ENCODE data around the gene B3GLCT.

B3GLCT gene

DNA sequence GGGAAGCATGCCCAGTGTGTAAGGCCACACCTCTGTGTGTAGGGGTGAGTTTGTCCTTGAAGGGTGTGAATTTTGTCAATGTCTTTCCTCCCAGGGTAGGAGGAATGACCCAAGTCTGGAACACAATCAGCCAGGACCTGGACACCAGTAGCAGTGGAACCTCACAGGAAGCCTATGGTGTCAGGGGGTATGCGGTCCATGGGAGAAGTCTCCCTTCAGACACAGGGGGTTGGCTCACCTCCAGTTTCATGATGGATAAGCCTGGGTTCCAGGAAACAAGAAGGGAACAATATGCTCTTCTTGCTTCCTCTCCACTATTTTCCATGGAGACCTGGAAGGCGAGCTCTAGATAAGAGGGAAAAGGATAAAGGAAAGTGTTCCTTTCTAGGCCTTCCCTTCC, 23.9 kb downstream of the B3GLCT start:
- no peak for DNase-seq (ENCODE audit: low spot score)

DNA sequence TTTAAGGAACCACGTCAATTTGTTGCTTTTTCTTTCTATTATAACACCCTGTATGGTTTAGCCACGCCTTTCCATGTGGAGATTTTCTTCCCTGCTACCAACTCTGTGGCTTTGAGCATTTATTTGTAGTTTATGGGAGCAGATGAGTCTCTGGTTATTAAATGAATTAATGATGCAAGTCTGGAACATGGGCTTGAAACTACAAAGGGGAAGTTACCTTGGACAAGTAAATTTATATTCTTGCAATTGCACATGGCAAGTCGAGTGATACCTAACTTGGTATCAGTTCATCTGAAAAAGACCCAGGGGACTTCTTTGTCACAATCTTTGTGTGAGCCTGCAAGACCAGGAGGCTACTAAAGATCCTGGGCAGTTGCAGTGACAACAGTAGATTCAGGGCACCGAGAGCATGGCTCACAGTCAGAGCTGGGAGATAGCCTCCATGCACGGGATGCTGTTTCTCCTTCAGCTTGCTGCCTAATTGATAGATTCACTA, 24.4 kb downstream of the B3GLCT start:
- no peak for DNase-seq (ENCODE audit: low spot score)

DNA sequence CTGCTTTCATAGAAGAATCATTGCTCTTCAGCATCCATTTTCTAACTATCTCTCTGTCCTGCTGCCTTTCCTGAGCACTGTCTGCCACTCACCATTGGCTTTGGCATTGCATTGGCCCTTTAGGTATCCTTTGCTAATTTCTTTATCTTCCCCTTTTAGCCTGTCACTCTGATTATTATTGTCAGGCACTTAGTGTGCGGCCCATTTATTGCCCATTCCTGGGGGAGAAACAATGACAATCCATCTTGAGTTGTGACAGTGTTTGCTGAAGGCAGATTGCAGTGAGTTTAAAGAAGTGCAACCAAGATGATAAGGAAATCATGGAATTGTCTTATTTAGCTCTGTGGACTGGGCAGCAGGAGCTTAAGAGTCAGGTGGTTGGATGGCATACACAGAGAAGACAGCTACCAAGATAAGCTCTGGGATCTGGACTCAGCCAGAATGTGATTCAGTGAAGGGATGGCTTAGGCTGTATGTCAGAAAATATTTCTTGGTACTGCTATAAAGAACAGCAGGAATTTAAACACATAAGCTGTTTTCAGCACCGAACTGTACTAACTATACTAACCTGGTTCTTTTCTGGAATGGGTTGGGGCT, 25.3 kb downstream of the B3GLCT start:
- no peak for DNase-seq (ENCODE audit: low spot score)

DNA sequence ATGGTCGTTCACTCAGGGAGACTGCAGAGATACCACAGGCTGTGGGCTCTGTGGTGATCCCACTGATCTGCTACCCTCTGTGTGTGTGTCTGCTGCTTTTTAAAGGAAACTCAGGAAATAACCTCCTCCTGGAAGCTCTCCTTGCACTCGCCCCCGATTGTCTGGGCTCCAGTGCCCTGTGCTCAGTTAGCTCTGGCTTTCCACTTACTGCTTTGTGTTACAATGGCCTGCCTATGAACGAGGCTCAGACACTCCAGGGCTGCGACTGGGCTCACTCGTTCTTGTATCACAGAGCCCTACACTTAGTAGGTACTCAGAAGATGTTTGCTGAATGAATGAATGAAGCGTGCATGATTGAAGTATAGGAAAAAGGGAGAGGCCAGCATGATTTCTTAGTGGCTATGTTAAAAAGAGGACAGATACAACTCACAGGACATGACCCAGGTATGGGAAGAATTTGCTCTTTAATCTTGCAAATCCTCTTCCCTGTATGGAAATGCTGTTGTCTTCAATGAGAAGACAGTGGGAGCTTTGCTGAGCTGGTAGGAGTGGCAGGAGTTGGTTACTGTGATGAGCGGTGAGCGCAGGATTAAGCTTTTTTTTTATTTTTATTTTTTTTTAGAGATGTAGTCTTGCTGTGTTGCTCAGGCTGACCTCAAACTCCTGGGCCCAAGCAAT, 26.4 kb downstream of the B3GLCT start:
- DNase-seq (ENCODE audit: low spot score), result no peak

DNA sequence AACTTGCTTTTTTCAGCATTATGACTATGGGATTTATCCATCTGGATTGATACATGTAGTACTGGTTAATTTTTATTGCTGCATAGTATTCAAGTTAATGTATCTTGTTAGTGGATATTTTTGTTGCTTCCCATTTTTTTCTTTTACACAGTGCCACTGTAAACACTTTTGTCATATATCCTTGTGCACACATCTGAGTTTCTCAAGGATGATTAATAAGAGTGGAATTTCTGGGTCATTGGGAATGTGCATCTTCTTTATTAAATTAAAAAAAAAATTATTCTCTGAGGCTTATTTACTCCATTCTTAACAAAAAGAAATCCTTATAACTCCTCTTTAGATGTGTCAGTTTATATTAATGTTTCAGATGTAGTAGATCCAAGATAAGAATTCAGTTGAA, 27.3 kb downstream of the B3GLCT start:
- DNase-seq (ENCODE audit: low spot score), result no peak

DNA sequence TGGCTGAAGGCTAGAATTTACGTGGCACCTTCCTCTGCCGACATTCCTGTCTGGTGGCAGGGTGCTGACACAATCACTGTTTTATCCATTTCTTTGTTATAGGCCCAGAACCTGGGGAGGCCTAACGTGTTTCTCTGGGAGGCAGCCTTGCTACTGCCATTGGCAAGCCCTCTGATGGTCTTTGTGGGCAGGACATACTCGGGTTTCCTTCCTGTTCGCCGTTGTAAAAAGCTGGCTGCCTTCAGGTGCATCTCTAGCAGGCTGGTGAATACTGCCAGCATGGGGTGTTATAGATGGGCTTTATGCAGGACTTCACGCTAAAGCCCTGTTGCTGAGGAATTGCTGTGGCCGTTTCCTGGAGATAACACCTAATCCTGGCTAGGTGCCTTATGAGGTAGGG, 28.1 kb downstream of the B3GLCT start:
- DNase-seq (ENCODE audit: low spot score), result no peak

GRCh38 chr13:31234729-31235128, 35.0 kb downstream of the B3GLCT start:
- DNase-seq (ENCODE audit: low spot score), result no peak

GRCh38 chr13:31236211-31236786, 36.5 kb downstream of the B3GLCT start:
- DNase-seq (ENCODE audit: low spot score), result peak; percentile 19

GRCh38 chr13:31240921-31241320, 41.1 kb downstream of the B3GLCT start:
- DNase-seq (ENCODE audit: low spot score), result no peak

DNA sequence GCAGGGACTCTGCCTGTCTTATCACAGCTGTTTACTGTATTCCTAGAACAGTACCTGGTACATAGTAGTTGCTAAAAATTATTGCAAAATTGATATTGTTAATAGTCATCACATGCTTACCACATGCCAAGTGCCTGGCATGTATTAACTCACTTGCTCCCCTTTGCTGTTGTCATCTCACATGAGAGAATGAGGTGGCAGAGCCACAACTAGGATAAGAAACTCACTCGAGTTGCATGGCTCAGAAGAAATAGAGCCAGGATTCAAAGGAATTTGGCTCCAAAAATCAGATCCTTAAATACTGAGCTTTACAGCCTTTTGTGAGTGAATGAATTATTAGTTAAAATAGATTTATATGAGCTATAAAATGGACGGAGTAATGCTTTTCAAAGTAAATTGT, 42.6 kb downstream of the B3GLCT start:
- no peak for DNase-seq (ENCODE audit: low spot score)

DNA sequence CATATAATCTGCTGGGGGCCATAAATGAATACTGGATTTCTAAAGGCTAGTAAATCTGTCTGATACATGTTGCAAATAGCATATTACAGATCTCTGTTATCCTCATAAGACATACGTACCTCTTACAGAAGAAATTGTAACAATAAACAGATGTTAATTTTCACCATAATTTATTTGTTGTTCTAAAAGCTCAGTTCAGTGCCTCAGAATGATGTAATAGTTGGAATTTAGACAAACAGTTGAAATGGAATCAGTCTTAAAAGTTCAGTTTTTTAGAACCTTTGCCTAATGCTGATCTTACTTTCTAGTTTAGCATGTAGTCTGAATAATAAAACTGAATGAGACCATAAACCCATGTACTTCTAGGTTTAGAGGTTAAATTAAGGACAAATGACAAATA, 43.1 kb downstream of the B3GLCT start:
- no peak for DNase-seq (ENCODE audit: low spot score)

DNA sequence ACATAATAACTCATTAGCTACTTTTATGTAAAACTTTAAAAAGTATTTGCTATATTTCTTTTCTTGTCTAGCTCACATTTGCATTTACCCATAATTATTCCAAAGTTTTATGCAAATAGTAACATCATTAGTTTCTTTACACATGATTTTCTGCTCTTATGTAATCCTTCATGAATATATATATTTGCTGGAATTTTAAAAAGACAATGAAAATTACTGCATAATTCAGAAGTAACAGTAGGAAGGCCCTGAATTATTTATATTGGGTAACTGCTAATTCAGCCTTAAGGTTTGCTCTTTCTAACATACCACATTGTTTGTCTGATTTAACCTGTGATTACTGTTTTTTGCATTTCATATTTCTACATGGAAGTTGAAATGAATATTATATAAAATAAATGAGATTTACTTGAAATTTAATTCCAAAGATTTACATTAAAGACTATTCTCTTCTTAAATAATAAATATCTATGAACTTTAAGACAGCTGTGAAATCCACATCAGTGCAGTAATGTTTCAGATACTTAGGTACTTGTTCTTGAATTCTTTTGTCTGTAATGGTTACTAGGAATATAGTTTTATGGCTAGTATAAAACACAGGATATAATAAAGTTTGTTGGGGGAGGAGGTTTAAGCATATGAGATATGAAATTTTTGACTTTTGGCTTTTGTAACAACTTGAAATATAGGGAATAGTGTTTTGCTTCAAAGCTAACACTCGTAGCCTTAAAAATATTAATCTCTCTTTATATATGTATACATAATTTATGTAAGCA, 46.0 kb downstream of the B3GLCT start:
- DNase-seq (ENCODE audit: low spot score), result no peak

GRCh38 chr13:31246918-31247317, 47.1 kb downstream of the B3GLCT start:
- no peak for DNase-seq (ENCODE audit: low spot score)

GRCh38 chr13:31248361-31248760, 48.6 kb downstream of the B3GLCT start:
- no peak for DNase-seq (ENCODE audit: low spot score)

- DNase-seq (ENCODE audit: low spot score), result no peak
Measured at GRCh38 chr13:31248965-31249539, 49.3 kb downstream of the B3GLCT start.

DNA sequence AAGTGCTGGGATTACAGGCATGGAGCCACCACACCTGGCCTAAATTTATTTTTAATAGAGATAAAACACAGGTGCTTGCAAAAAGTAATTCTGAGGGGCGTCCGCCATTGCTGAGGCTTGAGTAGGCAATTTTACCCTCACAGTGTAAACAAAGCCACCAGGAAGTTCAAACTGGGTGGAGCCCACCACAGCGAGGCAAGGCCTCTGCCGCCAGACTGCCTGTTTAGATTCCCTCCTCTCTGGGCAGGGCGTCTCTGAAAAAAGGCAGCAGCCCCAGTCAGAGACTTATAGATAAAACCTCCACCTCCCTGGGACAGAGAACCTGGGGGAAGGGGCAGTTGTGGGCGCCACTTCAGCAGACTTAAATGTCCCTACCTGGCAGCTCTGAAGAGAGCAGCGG, 50.7 kb downstream of the B3GLCT start:
- DNase-seq (ENCODE audit: low spot score), result no peak

DNA sequence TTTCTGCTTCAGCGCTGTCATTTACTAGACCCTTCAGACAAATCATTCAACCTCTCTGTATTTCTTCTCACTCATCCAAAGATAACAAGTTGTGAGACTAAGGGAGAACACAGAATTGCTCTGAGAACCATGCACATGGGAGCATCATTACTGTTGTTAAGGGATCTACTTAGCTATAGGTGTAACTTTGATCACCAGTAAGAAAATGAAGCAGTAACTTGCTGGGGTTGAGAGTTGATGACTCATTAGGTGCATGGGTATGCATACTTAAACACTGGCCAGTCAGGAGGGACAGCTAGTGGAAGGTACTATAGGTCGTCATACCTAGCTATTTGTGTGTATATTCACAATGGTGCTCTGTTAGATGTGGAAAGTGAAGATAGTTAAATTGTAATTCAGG, 61.5 kb downstream of the B3GLCT start:
- DNase-seq (ENCODE audit: low spot score), result no peak

GRCh38 chr13:31263346-31263745, 63.6 kb downstream of the B3GLCT start:
- no peak for DNase-seq (ENCODE audit: low spot score)

DNA sequence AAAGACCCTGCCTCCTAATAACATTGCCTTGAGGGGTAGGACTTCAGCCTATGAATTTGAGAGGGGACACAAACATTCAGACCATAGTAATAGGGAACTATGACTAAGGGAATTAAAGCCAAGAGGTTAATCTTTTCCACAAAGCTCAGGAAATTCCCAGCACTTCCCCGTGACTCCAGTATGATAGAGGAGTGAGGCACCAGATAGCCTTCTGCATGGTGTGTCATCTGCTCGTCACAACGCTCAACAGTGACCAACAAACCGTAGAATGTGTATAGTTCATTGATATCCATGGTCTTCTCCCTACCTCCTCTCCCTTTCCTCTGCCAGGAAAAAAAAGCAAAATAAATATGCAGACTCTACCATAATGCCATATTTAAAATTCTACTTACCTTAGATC, 64.4 kb downstream of the B3GLCT start:
- no peak for DNase-seq (ENCODE audit: low spot score)

DNA sequence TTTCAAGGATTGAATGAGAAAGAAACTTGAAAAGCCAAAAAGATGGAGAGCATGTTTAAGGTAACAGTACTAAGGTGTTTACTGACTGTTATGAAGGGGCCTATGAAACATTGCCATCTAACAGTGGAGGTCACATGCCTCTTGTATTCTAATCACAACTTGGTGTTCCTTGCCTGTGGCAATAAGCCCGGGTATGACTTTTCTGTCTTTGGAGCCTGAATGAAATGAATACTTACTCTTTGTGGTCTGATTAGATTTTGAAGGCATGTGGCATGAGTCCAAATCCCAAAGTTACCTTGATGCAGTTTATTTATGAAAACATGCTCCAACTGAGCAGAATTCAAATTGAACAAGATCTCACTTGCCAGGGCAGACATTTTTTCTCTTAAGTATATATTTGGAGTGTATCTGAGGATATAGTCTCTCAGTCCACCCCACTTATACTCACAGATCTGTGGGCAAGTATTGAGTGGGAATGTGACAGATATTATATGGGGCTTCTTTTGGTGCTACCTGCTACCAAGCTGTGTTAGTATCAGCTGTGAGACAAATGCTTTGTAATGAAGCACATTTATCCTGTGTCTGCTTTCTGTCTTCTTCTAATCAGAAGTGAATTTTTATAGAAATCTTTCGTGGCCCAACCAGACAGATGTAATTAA, 67.5 kb downstream of the B3GLCT start:
- DNase-seq (ENCODE audit: low spot score), result peak; percentile 5

DNA sequence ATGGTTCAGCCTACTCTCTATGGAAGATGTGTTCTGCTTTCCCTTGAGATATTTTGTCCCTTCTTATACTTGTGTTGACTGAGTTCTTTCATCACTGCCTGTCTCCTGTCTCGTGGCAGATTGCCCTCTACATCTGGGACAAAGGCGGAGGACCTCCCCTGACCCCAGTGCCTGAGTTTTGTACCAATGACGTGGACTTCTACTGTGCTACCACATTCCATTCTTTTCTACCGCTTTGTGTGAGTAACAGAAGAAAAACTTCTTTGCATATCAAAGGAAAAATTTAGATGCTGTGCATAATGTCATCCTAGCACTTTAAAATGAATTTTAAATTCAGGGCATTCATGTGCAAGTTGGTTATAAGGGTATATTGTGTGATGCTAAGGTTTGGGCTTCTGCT, 74.6 kb downstream of the B3GLCT start:
- no peak for DNase-seq (ENCODE audit: low spot score)

DNA sequence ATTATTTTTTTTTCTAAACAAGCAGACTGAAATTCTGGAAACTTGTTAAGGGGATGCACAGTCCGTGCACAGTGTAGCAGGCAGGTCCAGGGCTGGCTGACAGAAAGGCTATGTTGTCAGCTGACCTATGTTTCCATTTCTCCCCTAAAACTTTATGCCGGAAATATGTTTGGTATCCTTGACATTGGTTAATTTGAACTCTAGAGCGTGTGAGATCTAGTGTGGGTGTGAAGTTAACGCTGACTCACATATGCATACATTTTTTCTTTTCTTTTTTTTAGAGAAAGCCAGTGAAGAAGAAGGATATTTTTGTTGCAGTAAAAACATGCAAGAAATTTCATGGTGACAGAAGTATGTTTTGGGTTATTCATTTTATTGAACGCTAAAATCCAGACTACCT, 76.6 kb downstream of the B3GLCT start:
- no peak for DNase-seq (ENCODE audit: low spot score)
